BJ (cell line): ENCODE results near the gene KIAA1671. TPM values are rescaled to one million over a fixed set of nuclear protein-coding genes. Genes with fewer than 3 reads are reported as not detected.

ENCODE experiments used
- CTCF ChIA-PET: fragments of 350-600 bp; formaldehyde crosslinking; extraction: SDS; loops from one replicate; lab custom pipeline; 2021; ENCODE audit warnings: antibody characterized with exemption, inconsistent platforms; lab: Yijun Ruan, JAX
- POLR2A ChIA-PET: fragments of 300-600 bp; sonication (Branson Sonifier 250); formaldehyde crosslinking; extraction: SDS; loops from one replicate; lab custom pipeline; 2021; ENCODE audit warnings: antibody characterized with exemption; lab: Charles Lee
- DNase-seq: peaks from one replicate; pipeline ENCODE4 v3.0.0-alpha.2; 2011; ENCODE audit warnings: low read depth
- H3K27me3 ChIP-seq: 2 replicates; pipeline ENCODE4 v1.6.0; 2011; ENCODE audit warnings: low read length; ENCODE audit not compliant: control insufficient read depth, insufficient read depth
- H3K36me3 ChIP-seq: 2 replicates; pipeline ENCODE4 v1.5.1; 2011; ENCODE audit warnings: low read length; ENCODE audit not compliant: control insufficient read depth, insufficient read depth
- H3K4me3 ChIP-seq: 2 replicates; pipeline ENCODE4 v1.5.1; 2011; ENCODE audit warnings: low read depth, mild to moderate bottlenecking, control low read depth, low read length
- polyA plus RNA-seq: library from polyadenylated mRNA; depleted of rRNA; stranded (reverse); fragments of >200 nt; gene quantifications from 2 replicates; pipeline ENCODE4 v1.2.3, GENCODE V29; 2011
- TF ChIP-seq, protein P1 (sequence below): IDR thresholded peaks from 2 replicates; pipeline ENCODE4 v1.5.1; 2011; ENCODE audit warnings: low read depth, mild to moderate bottlenecking, control low read depth, inconsistent platforms, low read length, moderate library complexity; ENCODE audit not compliant: insufficient read depth

The KIAA1671 gene
- polyA plus RNA-seq, 1 experiment = 0.11 TPM

DNA sequence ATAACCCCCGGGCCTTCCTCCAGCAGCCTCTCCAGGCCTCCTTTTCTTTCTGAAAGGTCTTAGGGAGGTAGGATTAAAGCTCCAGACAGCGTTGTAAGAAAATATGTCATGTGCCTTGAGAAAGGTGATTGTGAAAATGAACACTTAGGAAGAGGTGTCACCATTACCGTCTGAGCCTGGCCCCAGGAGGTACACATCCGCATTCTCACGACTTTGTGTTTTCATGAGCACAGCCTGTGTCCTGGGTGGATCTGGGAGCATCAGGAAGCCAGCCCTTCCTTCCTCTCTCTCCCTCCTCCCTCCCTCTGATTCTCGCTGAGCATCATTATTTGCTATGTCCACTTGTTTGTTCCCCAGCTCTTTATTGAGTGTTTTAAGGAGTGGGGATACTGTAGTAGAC, 142.1 kb downstream of the KIAA1671 start:
- POLR2A ChIA-PET = no interaction called here

DNA sequence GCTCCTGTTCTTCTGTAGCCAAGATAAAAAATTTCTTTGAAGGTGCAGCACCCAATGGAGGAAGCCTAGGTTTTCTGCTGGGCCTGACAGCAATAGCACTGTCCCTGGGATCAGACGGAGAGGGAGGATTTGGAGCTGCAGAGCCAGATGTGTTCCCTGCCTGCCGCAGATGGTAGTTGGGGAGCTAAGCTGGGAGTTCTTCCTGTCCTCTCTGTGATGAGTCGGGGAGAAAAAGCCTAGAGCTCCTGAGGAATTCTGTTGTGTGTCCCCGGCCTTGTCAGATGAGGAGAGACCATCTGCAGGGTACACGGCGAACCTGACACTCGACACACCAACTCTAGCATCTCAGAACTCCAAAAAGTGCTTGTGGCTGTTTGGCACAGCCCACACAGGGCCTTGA, 143.4 kb downstream of the KIAA1671 start:
- TF ChIP-seq, protein P1, sequence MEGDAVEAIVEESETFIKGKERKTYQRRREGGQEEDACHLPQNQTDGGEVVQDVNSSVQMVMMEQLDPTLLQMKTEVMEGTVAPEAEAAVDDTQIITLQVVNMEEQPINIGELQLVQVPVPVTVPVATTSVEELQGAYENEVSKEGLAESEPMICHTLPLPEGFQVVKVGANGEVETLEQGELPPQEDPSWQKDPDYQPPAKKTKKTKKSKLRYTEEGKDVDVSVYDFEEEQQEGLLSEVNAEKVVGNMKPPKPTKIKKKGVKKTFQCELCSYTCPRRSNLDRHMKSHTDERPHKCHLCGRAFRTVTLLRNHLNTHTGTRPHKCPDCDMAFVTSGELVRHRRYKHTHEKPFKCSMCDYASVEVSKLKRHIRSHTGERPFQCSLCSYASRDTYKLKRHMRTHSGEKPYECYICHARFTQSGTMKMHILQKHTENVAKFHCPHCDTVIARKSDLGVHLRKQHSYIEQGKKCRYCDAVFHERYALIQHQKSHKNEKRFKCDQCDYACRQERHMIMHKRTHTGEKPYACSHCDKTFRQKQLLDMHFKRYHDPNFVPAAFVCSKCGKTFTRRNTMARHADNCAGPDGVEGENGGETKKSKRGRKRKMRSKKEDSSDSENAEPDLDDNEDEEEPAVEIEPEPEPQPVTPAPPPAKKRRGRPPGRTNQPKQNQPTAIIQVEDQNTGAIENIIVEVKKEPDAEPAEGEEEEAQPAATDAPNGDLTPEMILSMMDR = no peak
- ChIA-PET CTCF (no interaction called here), POLR2A (interaction anchor here (0.6 kb wide), 1 partner anchor 305 kb away, joined by 5 read pairs; no protein-coding TSS in a partner anchor)
- no peak for DNase-seq
- H3K36me3 ChIP-seq = no peaks in the 10 kb centered on the region
- H3K4me3 ChIP-seq = no peak overlapping the region
- no peaks in the 10 kb centered on the region for H3K27me3 ChIP-seq

More for the DNA sequence above, 142.1 kb downstream of the KIAA1671 start:
- no peak for DNase-seq
- Histone ChIP-seq H3K4me3 (no peak overlapping the region), H3K27me3 (no peaks in the 10 kb centered on the region), H3K36me3 (no peaks in the 10 kb centered on the region)
- CTCF ChIA-PET = no interaction called here
- TF ChIP-seq, protein P1 = no peak

DNA sequence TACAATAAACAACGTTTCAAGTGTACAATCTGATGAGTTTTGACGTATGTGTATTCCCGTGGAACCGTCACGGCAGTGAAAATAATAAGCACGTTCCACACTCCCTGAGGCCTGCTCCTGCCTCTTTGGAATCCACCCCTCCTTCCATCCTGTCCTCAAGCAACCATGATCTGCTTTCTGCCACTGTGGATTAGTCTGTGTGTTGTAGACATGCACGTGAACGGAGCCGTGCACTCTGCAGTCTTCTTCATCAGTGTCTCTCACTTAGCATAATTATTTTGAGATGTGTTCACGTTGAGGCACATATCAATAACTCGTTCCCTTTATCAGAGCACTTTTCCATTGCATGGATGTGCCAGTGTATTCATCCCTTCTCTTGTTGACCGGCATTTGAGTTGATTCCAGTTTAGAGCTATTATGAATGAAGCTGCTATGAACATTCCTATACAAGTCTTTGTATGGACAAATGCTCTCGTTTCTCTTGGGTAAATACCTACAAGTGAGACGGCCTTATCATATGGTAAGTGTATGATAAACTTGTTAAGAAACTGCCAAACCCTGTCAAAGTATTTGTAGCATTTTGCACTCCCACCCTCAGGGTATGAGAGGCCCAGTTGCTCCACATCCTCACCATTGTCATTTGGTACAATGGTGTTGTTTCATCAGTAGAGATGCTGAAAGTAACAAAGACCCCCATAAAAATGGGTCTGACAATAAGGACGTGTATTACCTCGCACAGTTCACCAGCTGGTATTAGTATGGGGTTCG, 144.3 kb downstream of the KIAA1671 start:
- no peaks in the 10 kb centered on the region for H3K27me3 ChIP-seq
- no peak for DNase-seq
- no peak overlapping the region for H3K4me3 ChIP-seq
- ChIA-PET CTCF (no interaction called here), POLR2A (no interaction called here)
- H3K36me3 ChIP-seq = no peaks in the 10 kb centered on the region
- TF ChIP-seq, protein P1 = no peak

DNA sequence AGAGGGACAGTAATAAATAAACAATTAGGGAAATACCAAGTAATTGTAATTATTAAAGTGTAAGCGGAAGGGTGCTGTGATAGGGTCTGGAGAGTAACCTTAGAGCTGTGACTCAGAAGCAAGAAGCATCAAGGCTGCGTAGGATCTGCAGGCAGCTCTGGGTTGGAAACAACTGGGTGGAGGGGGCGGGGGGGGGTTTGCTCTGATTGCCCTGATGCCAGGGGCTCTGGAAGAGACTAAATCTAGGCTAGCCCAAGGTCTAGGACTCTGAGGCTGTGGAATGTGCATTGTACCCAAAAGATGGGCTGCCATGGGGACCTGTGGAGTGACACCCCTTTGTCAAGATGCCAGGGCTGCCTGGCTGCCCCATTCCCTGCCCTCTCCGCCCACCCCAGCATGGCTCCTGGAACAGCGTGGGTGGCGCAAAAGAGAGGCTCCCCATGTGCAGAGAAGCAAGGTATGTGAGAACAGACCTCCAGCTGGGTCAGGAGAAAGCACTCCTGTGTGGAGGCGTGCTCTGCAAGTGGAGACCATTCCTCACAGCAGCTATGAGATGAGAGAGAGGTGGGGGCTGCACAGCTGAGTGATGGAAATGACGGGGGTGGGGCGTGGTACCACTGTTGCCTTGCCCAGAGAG, 146.0 kb downstream of the KIAA1671 start:
- no peak for DNase-seq
- no peaks in the 10 kb centered on the region for H3K27me3 ChIP-seq
- no peaks in the 10 kb centered on the region for H3K36me3 ChIP-seq
- TF ChIP-seq, protein P1 = no peak
- ChIA-PET POLR2A (no interaction called here), CTCF (interaction anchor here (0.7 to 1.2 kb wide), 3 partner anchors 11 to 754 kb away, joined by 3 read pairs; no protein-coding TSS in a partner anchor)
- H3K4me3 ChIP-seq = no peak overlapping the region

DNA sequence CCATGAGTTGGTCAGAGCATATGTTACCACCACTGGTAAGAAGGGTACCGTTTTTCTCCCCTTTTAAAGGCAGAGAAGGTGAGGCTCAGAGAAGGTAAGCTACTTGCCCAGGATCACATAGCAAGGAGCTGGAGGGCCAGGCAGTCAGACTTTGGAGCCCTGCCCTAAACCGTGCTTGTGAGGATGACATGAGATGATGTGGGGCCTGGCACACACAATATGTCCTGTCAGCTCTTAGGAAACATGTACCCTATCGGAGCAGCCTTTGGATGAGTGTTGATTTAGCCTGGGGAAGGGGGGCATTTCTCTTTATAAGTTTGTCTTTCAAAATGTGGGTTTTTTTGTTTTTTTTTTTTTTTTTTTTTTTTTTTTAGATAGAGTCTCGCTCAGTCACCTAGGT, 146.7 kb downstream of the KIAA1671 start:
- no peak for DNase-seq
- ChIA-PET CTCF (interaction anchor here (1.0 to 1.2 kb wide), 2 partner anchors 11 to 12 kb away, joined by 3 read pairs; no protein-coding TSS in a partner anchor), POLR2A (no interaction called here)
- TF ChIP-seq, protein P1 = no peak
- Histone ChIP-seq H3K27me3 (no peaks in the 10 kb centered on the region), H3K4me3 (no peak overlapping the region), H3K36me3 (no peaks in the 10 kb centered on the region)
